Eye (tissue), 1 donor: ENCODE data around the gene CDK5.

ENCODE experiments used
- DNase-seq: peaks from one replicate; pipeline ENCODE4 v3.0.0-alpha.2; 2015

The CDK5 gene

GRCh38 chr7:151057506-151057988, at the start of gene CDK5:
TSS of gene CDK5 (minus strand) at chr7:151057897. CDS start at chr7:151057848, 49 bp downstream.
- no peak for DNase-seq

GRCh38 chr7:151104411-151105235, 46.9 kb upstream of the CDK5 start:
- DNase-seq = no peak

GRCh38 chr7:151103973-151104372, 46.3 kb upstream of the CDK5 start:
- DNase-seq = no peak

GRCh38 chr7:151102991-151103390, 45.3 kb upstream of the CDK5 start:
- no peak for DNase-seq

GRCh38 chr7:151101621-151102396, 44.1 kb upstream of the CDK5 start:
- no peak for DNase-seq

- DNase-seq = no peak
These were observed 43.2 kb upstream of the CDK5 start for GRCh38 chr7:151100921-151101320.

- no peak for DNase-seq
These were observed 42.0 kb upstream of the CDK5 start for GRCh38 chr7:151099486-151100211.

- no peak for DNase-seq
These were observed 38.3 kb upstream of the CDK5 start for GRCh38 chr7:151095828-151096475.

GRCh38 chr7:151095123-151095797, 37.6 kb upstream of the CDK5 start:
- no peak for DNase-seq

GRCh38 chr7:151094675-151095074, 37.0 kb upstream of the CDK5 start:
- no peak for DNase-seq

GRCh38 chr7:151093748-151094147, 36.1 kb upstream of the CDK5 start:
- no peak for DNase-seq

- no peak for DNase-seq
These were observed 34.3 kb upstream of the CDK5 start for GRCh38 chr7:151091988-151092387.

GRCh38 chr7:151091431-151091830, 33.7 kb upstream of the CDK5 start:
- DNase-seq = no peak

GRCh38 chr7:151091003-151091402, 33.3 kb upstream of the CDK5 start:
- DNase-seq = no peak

GRCh38 chr7:151089893-151090730, 32.4 kb upstream of the CDK5 start:
- no peak for DNase-seq

GRCh38 chr7:151088856-151089699, 31.4 kb upstream of the CDK5 start:
- DNase-seq = peak; percentile 80

GRCh38 chr7:151088019-151088855, 30.5 kb upstream of the CDK5 start:
- peak; percentile 59 for DNase-seq

- peak; percentile 80 for DNase-seq
These were observed 29.7 kb upstream of the CDK5 start for GRCh38 chr7:151087245-151088018.
